Stimulated activated CD8-positive, alpha-beta memory T cell treated with anti-CD3 and anti-CD28 coated beads, Interleukin-15, amount 100 ng/mL, for 1 hour (primary cell): ENCODE results near the gene CEACAM16.
"Not testable (repeated sequence)": the region's sequence is repeated elsewhere in the genome, so short reads cannot be mapped to it uniquely, and the experiment has no call there.

ENCODE experiments used
- DNase-seq: peaks from one replicate; pipeline ENCODE4 v3.0.0-alpha.2; 2020; ENCODE audit warnings: low read depth

CEACAM16 gene

DNA sequence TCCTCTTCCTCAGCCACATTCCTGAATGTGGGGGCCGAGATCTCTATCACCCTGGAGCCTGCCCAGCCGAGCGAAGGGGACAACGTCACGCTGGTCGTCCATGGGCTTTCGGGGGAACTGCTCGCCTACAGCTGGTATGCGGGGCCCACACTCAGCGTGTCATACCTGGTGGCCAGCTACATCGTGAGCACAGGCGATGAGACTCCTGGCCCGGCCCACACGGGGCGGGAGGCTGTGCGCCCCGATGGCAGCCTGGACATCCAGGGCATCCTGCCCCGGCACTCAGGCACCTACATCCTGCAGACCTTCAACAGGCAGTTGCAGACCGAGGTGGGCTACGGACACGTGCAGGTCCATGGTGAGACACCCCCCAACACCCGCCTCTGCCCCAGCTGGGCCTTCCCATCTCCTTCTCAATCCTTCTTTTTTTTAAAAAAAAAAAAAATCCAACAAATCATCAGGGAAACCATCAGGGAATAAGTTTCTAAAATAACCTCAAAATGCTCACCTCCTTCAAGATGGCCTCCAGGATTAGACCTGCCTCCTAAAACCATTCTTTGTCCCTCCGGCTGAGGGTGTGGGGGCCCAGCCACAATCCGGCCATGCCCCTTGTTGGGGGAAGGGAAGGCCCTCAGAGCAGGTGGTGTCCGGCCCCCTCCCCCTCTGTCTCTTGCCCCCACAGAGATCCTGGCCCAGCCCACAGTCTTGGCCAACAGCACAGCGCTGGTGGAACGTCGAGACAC, 4.6 kb downstream of the CEACAM16 start:
- no peak for DNase-seq

DNA sequence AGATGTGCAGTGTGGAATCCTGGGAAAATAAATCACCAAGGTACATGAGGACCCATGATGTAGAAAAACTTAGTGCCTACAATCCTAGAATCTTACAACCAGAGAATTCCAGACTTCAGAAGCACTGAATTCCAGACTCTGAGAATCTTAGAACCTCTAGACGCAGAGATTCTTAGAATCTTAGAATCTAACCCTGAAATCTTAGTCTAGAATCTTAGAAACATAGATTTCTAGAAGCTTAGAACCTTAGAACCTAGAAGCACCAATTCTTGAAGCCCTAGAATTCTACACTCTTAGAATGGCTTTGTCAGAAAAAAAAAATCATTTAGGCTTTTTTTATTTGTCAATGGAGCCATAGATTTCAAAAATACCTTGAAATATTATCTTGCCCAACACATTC, 6.0 kb downstream of the CEACAM16 start:
- DNase-seq = no peak

DNA sequence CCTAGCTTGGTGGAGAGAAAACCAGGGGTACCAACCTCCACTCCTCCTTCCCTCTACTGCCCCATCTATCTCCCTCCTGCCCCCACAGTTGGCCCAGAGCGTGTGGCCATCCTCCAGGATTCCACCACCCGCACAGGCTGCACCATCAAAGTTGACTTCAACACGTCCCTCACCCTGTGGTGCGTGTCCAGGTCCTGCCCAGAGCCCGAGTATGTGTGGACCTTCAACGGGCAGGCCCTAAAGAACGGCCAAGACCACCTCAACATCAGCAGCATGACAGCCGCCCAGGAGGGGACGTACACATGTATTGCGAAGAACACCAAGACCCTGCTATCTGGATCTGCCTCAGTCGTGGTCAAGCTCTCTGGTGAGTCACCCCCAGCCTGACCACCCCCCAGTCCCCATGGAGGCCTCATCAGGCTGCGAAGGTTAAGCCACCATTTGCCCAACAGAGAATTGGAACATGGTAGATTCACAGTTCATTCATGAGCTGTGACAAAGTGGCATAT, 6.6 kb downstream of the CEACAM16 start:
- DNase-seq = no peak

GRCh38 chr19:44706506-44707236, 7.7 kb downstream of the CEACAM16 start:
- no peak for DNase-seq

- DNase-seq = no peak
Measured at GRCh38 chr19:44707794-44708193, 8.8 kb downstream of the CEACAM16 start.

GRCh38 chr19:44708940-44709339, 10.0 kb downstream of the CEACAM16 start:
- DNase-seq = no peak

DNA sequence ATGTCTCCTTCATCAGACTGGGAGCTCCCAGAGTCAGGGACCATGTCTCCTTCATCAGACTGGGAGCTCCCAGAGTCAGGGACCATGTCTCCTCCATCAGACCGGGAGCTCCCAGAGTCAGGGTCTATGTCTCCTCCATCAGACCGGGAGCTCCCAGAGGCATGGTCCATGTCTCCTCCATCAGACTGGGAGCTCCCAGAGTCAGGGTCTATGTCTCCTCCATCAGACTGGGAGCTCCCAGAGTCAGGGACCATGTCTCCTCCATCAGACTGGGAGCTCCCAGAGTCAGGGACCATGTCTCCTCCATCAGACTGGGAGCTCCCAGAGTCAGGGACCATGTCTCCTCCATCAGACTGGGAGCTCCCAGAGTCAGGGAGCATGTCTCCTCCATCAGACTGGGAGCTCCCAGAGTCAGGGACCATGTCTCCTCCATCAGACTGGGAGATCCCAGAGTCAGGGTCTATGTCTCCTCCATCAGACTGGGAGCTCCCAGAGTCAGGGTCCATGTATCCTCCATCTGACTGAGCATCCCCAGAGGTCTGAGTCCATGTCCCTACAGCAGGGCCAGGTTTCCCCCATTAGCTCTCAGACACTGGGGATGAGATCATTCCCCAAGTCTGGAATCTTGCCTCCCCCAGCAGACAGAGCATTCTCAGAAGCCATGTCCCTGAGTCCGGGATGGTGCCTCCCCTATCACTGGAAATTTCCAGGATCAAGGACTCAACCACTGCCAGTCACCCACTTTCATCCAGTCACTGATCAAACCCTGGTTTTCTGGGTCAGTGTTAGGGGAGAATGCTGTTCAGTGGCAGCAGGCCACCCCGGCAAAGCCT, 10.7 kb downstream of the CEACAM16 start:
- DNase-seq = not testable (repeated sequence)

DNA sequence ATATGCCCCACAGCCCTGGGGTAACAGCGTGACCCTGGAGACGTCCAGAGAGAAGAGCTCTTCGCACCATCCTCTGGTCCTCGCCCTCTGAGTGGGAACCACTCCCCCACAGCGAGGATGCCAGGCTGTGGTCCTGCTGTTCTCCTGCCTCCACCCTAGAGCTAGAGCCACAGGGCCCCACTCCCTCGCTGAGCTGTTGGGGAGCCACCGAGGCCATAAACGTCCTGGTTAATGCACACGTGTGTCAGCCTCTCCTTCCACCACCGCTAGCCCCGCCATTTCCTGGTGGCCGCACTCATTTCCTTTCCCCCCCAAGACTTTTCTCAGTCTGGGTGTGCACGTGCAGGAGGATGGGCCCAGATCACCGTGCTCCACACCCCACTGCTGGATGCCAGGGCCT, 11.5 kb downstream of the CEACAM16 start:
- no peak for DNase-seq

DNA sequence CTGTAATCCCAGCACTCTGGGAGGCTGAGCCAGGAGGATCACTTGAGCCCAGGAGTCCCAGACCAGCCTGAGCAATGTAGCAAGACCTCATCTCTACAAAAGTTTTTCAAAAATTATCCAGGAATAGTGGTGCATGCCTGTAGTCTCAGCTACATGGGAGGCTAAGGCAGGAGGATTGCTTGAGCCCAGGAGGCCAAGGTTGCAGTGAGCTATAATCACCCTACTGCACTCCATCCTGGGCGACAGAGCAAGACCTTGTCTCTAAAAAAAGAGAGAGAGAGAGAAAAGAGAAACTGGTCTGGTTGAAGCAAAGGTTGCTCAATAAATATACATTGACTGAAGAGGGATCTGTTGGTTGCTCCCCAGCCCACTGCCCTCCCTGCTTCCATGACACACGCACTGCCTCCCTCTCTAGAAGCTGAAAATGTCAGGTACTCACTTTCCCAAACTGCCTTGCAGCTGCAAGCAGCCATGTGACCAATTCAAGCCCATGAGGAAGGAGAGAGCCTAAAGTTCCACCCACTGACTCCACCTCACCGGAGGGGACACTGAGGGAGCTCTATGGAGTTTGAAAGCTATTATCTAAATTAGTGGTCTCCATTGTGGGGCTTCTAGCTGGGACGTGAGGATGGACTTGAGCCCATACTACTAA, 14.0 kb downstream of the CEACAM16 start:
- no peak for DNase-seq

- DNase-seq = no peak
Measured at GRCh38 chr19:44714597-44715169, 15.7 kb downstream of the CEACAM16 start.

- no peak for DNase-seq
Measured at GRCh38 chr19:44717603-44718002, 18.7 kb downstream of the CEACAM16 start.

- DNase-seq = no peak
Measured at GRCh38 chr19:44718441-44719261, 19.7 kb downstream of the CEACAM16 start.

GRCh38 chr19:44719262-44719701, 20.3 kb downstream of the CEACAM16 start:
- no peak for DNase-seq

- DNase-seq = not testable (repeated sequence)
Measured at GRCh38 chr19:44720396-44720795, 21.4 kb downstream of the CEACAM16 start.

DNA sequence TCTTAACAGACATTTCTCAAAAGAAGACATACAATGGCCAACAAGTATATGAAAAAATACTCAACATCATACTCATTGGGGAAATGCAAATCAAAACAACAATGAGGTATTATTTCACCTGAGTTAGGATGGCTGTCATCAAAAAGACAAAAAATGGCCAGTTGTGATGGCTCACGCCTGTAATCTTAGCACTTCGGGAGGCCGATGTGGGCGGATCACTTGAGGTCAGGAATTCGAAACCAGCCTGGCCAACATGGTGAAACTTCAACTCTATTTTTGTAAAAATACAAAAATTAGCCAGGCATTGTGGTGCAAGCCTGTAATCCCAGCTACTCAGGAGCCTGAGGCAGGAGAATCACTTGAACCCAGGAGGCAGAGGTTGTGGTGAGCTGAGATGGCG, 22.0 kb downstream of the CEACAM16 start:
- no peak for DNase-seq

GRCh38 chr19:44721369-44721768, 22.4 kb downstream of the CEACAM16 start:
- not testable (repeated sequence) for DNase-seq

GRCh38 chr19:44722131-44723121, 23.5 kb downstream of the CEACAM16 start:
- no peak for DNase-seq

GRCh38 chr19:44723299-44723951, 24.5 kb downstream of the CEACAM16 start:
- DNase-seq = no peak

GRCh38 chr19:44723952-44724319, 25.0 kb downstream of the CEACAM16 start:
- peak; percentile 59 for DNase-seq
